Measurements from ENCODE around the gene LRRC8C. TPM values are rescaled to one million over a fixed set of nuclear protein-coding genes. Genes with fewer than 3 reads are reported as not detected.

LRRC8C gene
- total RNA-seq, 1 experiment from 2014 or later: 8.4 TPM

DNA sequence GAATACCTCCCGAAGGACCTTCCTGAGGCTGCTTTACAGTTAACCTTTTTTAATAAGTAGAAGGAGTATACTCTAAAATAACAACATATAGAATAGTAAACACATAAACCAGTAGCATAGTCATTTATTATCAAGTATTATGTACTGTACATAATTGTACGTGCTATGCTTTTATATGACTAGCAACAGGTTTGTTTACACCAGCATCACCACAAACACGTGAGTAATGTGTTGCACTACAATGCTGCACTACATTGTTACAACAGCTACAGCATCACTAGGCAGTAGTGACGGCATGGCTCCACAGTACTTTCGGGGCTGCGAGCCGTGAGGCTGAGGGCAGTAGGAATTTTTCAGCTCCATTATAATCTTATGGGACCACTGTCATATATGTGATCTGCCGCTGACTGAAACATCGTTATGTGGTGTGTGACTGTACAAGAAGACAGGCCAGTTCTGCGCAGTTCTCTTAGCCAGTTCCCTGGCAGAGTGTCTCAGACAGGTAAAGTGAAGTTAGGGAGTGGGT, 105.1 kb downstream of the LRRC8C start:
- BruUV-seq (replicated peaks): no TSS peak
- H3K9me3 ChIP-seq (ENCODE audit: control insufficient read depth in 1 of 2, insufficient read depth in 1 of 2, low read depth in 1 of 2, low read length in 2 of 2): no peaks in the 10 kb centered on the region
- H4K20me1 ChIP-seq (ENCODE audit: insufficient read depth): no peaks in the 10 kb centered on the region
- no peaks in the 10 kb centered on the region for H3K27me3 ChIP-seq (ENCODE audit: insufficient read depth, low read length)
- H3K9me2 ChIP-seq (ENCODE audit: insufficient read depth): no peaks in the 10 kb centered on the region
- no peak overlapping the region for H3K4me2 ChIP-seq (ENCODE audit: low read length)
- no peak overlapping the region for H3K27ac ChIP-seq (ENCODE audit: low read depth, low read length)
- no peaks in the 10 kb centered on the region for H3K4me1 ChIP-seq (ENCODE audit: control insufficient read depth in 1 of 2, insufficient read depth in 2 of 2, low read length in 2 of 2)
- ATAC-seq (no peak), DNase-seq (ENCODE audit: low read depth, low spot score) (no peak)
- ChIA-PET POLR2A (no interaction called here), CTCF (no interaction called here), RAD21 (ENCODE audit: low non-redundant PET in 1 of 2, low total read pairs in 2 of 2, uncharacterized antibody in 2 of 2, unreplicated experiment in 2 of 2) (no interaction called here)
- H3K79me2 ChIP-seq (ENCODE audit: insufficient read depth, low read length): no peaks in the 10 kb centered on the region
- no peak overlapping the region for H3K9ac ChIP-seq (ENCODE audit: low read length)
- intact Hi-C loops (cut with micrococcal nuclease): no loop called here
- H3K4me3 ChIP-seq (replicated peaks in 1 of 2; ENCODE audit: low read depth in 1 of 2, low read length in 2 of 2): no peak overlapping the region
- no peak overlapping the region for H2AFZ ChIP-seq (ENCODE audit: low read depth, low read length, poor library complexity, severe bottlenecking)
- no peak for TF ChIP-seq RAD21 (IDR thresholded peaks at IDR 0.05; ENCODE audit: low read depth)
- TF ChIP-seq, protein P1, sequence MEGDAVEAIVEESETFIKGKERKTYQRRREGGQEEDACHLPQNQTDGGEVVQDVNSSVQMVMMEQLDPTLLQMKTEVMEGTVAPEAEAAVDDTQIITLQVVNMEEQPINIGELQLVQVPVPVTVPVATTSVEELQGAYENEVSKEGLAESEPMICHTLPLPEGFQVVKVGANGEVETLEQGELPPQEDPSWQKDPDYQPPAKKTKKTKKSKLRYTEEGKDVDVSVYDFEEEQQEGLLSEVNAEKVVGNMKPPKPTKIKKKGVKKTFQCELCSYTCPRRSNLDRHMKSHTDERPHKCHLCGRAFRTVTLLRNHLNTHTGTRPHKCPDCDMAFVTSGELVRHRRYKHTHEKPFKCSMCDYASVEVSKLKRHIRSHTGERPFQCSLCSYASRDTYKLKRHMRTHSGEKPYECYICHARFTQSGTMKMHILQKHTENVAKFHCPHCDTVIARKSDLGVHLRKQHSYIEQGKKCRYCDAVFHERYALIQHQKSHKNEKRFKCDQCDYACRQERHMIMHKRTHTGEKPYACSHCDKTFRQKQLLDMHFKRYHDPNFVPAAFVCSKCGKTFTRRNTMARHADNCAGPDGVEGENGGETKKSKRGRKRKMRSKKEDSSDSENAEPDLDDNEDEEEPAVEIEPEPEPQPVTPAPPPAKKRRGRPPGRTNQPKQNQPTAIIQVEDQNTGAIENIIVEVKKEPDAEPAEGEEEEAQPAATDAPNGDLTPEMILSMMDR (IDR thresholded peaks at IDR 0.05 in 2 of 3, conservative IDR thresholded peaks at IDR 0.05 in 1 of 3; ENCODE audit: borderline replicate concordance in 1 of 3, insufficient read depth in 1 of 3, low read depth in 2 of 3, low read length in 2 of 3): no peak
- TF ChIP-seq, protein P2, sequence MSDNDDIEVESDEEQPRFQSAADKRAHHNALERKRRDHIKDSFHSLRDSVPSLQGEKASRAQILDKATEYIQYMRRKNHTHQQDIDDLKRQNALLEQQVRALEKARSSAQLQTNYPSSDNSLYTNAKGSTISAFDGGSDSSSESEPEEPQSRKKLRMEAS (IDR thresholded peaks at IDR 0.05): no peak
- TF ChIP-seq TCF7L2 (IDR thresholded peaks at IDR 0.05; ENCODE audit: borderline replicate concordance, extremely low read depth, insufficient read depth, insufficient read length): no peak
- TF ChIP-seq CBX3 (IDR thresholded peaks at IDR 0.05; ENCODE audit: low read depth): no peak
- TF ChIP-seq, protein P3, sequence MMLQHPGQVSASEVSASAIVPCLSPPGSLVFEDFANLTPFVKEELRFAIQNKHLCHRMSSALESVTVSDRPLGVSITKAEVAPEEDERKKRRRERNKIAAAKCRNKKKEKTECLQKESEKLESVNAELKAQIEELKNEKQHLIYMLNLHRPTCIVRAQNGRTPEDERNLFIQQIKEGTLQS (IDR thresholded peaks at IDR 0.05): no peak
- TF ChIP-seq EGR1 (IDR thresholded peaks at IDR 0.05; ENCODE audit: low read depth): no peak
- TF ChIP-seq YY1 (IDR thresholded peaks at IDR 0.05; ENCODE audit: extremely low read depth, insufficient replicate concordance, low read depth, low read length): no peak
- no peak for TF ChIP-seq POLR2A (IDR thresholded peaks at IDR 0.05; ENCODE audit: borderline replicate concordance, extremely low read depth, insufficient read depth, insufficient read length)
- TF ChIP-seq EZH2phosphoT487 (IDR thresholded peaks at IDR 0.05; ENCODE audit: borderline replicate concordance): no peak
- no peak for TF ChIP-seq ELF1 (IDR thresholded peaks at IDR 0.05; ENCODE audit: borderline replicate concordance, low read depth)
- no peak for TF ChIP-seq SIN3A (IDR thresholded peaks at IDR 0.05; ENCODE audit: low read depth)
- no peak for TF ChIP-seq SRF (IDR thresholded peaks at IDR 0.05; ENCODE audit: low read depth)
- no peak for TF ChIP-seq JUND (IDR thresholded peaks at IDR 0.05)
- TF ChIP-seq CEBPB (IDR thresholded peaks at IDR 0.05; ENCODE audit: low read depth): no peak
- TF ChIP-seq, protein P4, sequence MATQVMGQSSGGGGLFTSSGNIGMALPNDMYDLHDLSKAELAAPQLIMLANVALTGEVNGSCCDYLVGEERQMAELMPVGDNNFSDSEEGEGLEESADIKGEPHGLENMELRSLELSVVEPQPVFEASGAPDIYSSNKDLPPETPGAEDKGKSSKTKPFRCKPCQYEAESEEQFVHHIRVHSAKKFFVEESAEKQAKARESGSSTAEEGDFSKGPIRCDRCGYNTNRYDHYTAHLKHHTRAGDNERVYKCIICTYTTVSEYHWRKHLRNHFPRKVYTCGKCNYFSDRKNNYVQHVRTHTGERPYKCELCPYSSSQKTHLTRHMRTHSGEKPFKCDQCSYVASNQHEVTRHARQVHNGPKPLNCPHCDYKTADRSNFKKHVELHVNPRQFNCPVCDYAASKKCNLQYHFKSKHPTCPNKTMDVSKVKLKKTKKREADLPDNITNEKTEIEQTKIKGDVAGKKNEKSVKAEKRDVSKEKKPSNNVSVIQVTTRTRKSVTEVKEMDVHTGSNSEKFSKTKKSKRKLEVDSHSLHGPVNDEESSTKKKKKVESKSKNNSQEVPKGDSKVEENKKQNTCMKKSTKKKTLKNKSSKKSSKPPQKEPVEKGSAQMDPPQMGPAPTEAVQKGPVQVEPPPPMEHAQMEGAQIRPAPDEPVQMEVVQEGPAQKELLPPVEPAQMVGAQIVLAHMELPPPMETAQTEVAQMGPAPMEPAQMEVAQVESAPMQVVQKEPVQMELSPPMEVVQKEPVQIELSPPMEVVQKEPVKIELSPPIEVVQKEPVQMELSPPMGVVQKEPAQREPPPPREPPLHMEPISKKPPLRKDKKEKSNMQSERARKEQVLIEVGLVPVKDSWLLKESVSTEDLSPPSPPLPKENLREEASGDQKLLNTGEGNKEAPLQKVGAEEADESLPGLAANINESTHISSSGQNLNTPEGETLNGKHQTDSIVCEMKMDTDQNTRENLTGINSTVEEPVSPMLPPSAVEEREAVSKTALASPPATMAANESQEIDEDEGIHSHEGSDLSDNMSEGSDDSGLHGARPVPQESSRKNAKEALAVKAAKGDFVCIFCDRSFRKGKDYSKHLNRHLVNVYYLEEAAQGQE (IDR thresholded peaks at IDR 0.05; ENCODE audit: low read depth): no peak
- no peak for TF ChIP-seq EZH2 (IDR thresholded peaks at IDR 0.05)
- H3K36me3 ChIP-seq (ENCODE audit: control insufficient read depth in 1 of 2, insufficient read depth in 2 of 2, low read length in 2 of 2): no peaks in the 10 kb centered on the region

All from HCT116 (cell line).